Glomerular visceral epithelial cell (primary cell): ENCODE data around the gene SORCS2.

Experiments used
- DNase-seq: peaks from one replicate; pipeline ENCODE4 v3.0.0-alpha.2; 2016; ENCODE audit errors: extremely low spot score

SORCS2 gene

GRCh38 chr4:7763106-7763505, 570.8 kb downstream of the SORCS2 start:
- DNase-seq, result no peak

GRCh38 chr4:7763788-7764187, 571.5 kb downstream of the SORCS2 start:
- peak; percentile 44 for DNase-seq

GRCh38 chr4:7764466-7764865, 572.1 kb downstream of the SORCS2 start:
- no peak for DNase-seq

- DNase-seq, result no peak
These were observed 573.3 kb downstream of the SORCS2 start for GRCh38 chr4:7765666-7766065.

- no peak for DNase-seq
These were observed 573.7 kb downstream of the SORCS2 start for GRCh38 chr4:7766086-7766485.

- no peak for DNase-seq
These were observed 574.5 kb downstream of the SORCS2 start for GRCh38 chr4:7766661-7767345.

GRCh38 chr4:7767526-7767925, 575.2 kb downstream of the SORCS2 start:
- DNase-seq, result no peak

- DNase-seq, result no peak
These were observed 575.6 kb downstream of the SORCS2 start for GRCh38 chr4:7767966-7768365.

- no peak for DNase-seq
These were observed 576.4 kb downstream of the SORCS2 start for GRCh38 chr4:7768736-7769135.

- no peak for DNase-seq
These were observed 577.3 kb downstream of the SORCS2 start for GRCh38 chr4:7769396-7770223.

- DNase-seq, result peak; percentile 18
These were observed 578.1 kb downstream of the SORCS2 start for GRCh38 chr4:7770224-7771050.

- no peak for DNase-seq
These were observed 578.7 kb downstream of the SORCS2 start for GRCh38 chr4:7771056-7771455.

- no peak for DNase-seq
These were observed 579.5 kb downstream of the SORCS2 start for GRCh38 chr4:7771541-7772507.

GRCh38 chr4:7772711-7773385, 580.5 kb downstream of the SORCS2 start:
- no peak for DNase-seq

GRCh38 chr4:7773401-7774180, 581.3 kb downstream of the SORCS2 start:
- DNase-seq, result no peak

- DNase-seq, result no peak
These were observed 582.3 kb downstream of the SORCS2 start for GRCh38 chr4:7774301-7775294.

- DNase-seq, result no peak
These were observed 583.1 kb downstream of the SORCS2 start for GRCh38 chr4:7775396-7775795.

GRCh38 chr4:7777017-7777710, 584.8 kb downstream of the SORCS2 start:
- no peak for DNase-seq
